Keratinocyte (primary cell): Measurements from ENCODE around the gene PRSS8. TPM values are rescaled to one million over a fixed set of nuclear protein-coding genes. Genes with fewer than 3 reads are reported as not detected.

Experiments
- DNase-seq: peaks from one replicate; pipeline ENCODE4 v3.0.0-alpha.2; 2011; ENCODE audit warnings: low read depth, missing footprints, low spot score
- FAIRE-seq: peaks from 2 replicates; lab custom pipeline; 2011; peaks lifted over from hg19 to GRCh38; lab: Jason Lieb, UNC
- H2AFZ ChIP-seq: 2 replicates; pipeline ENCODE4 v1.6.0; 2012; ENCODE audit warnings: low read length, control low read depth, inconsistent platforms; ENCODE audit not compliant: control insufficient read depth
- H3K27ac ChIP-seq: 2 replicates; pipeline ENCODE4 v1.5.1; 2011; ENCODE audit warnings: low read length; ENCODE audit not compliant: control insufficient read depth, insufficient read depth
- H3K27me3 ChIP-seq: 3 replicates; pipeline ENCODE4 v1.6.0; 2011; ENCODE audit warnings: low read length; ENCODE audit not compliant: control insufficient read depth, insufficient read depth; ENCODE audit errors: extremely low read depth
- H3K36me3 ChIP-seq, 2 experiments: 2 replicates in 1 of 2; 3 replicates in 1 of 2; pipeline ENCODE4 v1.5.1; 2011; ENCODE audit warnings: low read length in 2 of 2, mild to moderate bottlenecking in 1 of 2; ENCODE audit not compliant: control insufficient read depth in 2 of 2, insufficient read depth in 2 of 2; ENCODE audit errors: extremely low read depth in 1 of 2
- H3K4me1 ChIP-seq: 3 replicates; pipeline ENCODE4 v1.5.1; 2011; ENCODE audit warnings: low read length; ENCODE audit not compliant: control insufficient read depth, insufficient read depth; ENCODE audit errors: extremely low read depth
- H3K4me2 ChIP-seq: 3 replicates; pipeline ENCODE4 v1.6.0; 2011; ENCODE audit warnings: low read depth, low read length; ENCODE audit not compliant: control insufficient read depth, insufficient read depth; ENCODE audit errors: extremely low read depth
- H3K4me3 ChIP-seq, 3 experiments: fragments of 200-600 bp in 1 of 3; sonication (generic) in 1 of 3; 2 replicates in 2 of 3; 3 replicates in 1 of 3; pipeline ENCODE4 v1.5.1; 2011 to 2016; ENCODE audit warnings: low read length in 3 of 3, mild to moderate bottlenecking in 3 of 3, control low read depth in 2 of 3, inconsistent platforms in 1 of 3, low read depth in 1 of 3, mixed read lengths in 1 of 3, mixed run types in 1 of 3, moderate library complexity in 1 of 3; ENCODE audit not compliant: control insufficient read depth in 2 of 3, insufficient read depth in 2 of 3; ENCODE audit errors: extremely low read depth in 1 of 3
- H3K79me2 ChIP-seq: 2 replicates; pipeline ENCODE4 v1.6.0; 2012; ENCODE audit warnings: low read length; ENCODE audit not compliant: control insufficient read depth, insufficient read depth
- H3K9ac ChIP-seq: 3 replicates; pipeline ENCODE4 v1.6.0; 2011; ENCODE audit warnings: low read length; ENCODE audit not compliant: control insufficient read depth, insufficient read depth; ENCODE audit errors: extremely low read depth
- H3K9me1 ChIP-seq: 3 replicates; pipeline ENCODE4 v1.6.0; 2011; ENCODE audit warnings: low read length; ENCODE audit not compliant: control insufficient read depth, insufficient read depth; ENCODE audit errors: extremely low read depth
- H3K9me3 ChIP-seq: 2 replicates; pipeline ENCODE4 v1.5.1; 2012; ENCODE audit warnings: low read depth, low read length; ENCODE audit not compliant: control insufficient read depth
- H4K20me1 ChIP-seq: 3 replicates; pipeline ENCODE4 v1.6.0; 2011; ENCODE audit warnings: low read length; ENCODE audit not compliant: control insufficient read depth, insufficient read depth; ENCODE audit errors: extremely low read depth
- CTCF ChIP-seq, 3 experiments: IDR thresholded peaks in 1 of 3; conservative IDR thresholded peaks in 1 of 3; optimal IDR thresholded peaks in 1 of 3; 2 replicates in 2 of 3; 3 replicates in 1 of 3; pipeline versions ENCODE3 to v1.5.1; 2011; ENCODE audit warnings: low read length in 3 of 3, mild to moderate bottlenecking in 3 of 3, moderate library complexity in 2 of 3, control low read depth in 1 of 3, inconsistent platforms in 1 of 3; ENCODE audit not compliant: insufficient read depth in 2 of 3; ENCODE audit errors: extremely low read depth in 1 of 3
- EZH2 ChIP-seq: IDR thresholded peaks from one replicate; pipeline ENCODE4 v1.6.1; 2012; ENCODE audit warnings: inconsistent platforms, mild to moderate bottlenecking, low read length, moderate library complexity
- dilution Hi-C: fragments of 300-500 bp; cut with MboI; formaldehyde crosslinking; loops from one replicate; pipeline ENCODE4 v1.7.0; 2020; ENCODE audit warnings: low sequenced_read_pairs; ENCODE audit not compliant: extremely low pct_ligation_motif_present
- polyA plus RNA-seq, 5 experiments: library from polyadenylated mRNA; depleted of rRNA in 3 of 5; stranded (reverse) in 3 of 5; stranded (forward) in 1 of 5; unstranded in 1 of 5; fragments of >200 nt; gene quantifications; 1 replicate in 1 of 5; 2 replicates in 3 of 5; 3 replicates in 1 of 5; pipeline versions ENCODE4 v1.2.1 to v1.2.3, GENCODE V29; 2011 to 2012; ENCODE audit warnings: missing spikeins in 2 of 5, low read depth in 1 of 5, low replicate concordance in 1 of 5

PRSS8 gene
- polyA plus RNA-seq, 1 donor (not counting 4 experiments of a cell fraction or from before 2014, with no cell fraction given): 31.2 TPM

DNA sequence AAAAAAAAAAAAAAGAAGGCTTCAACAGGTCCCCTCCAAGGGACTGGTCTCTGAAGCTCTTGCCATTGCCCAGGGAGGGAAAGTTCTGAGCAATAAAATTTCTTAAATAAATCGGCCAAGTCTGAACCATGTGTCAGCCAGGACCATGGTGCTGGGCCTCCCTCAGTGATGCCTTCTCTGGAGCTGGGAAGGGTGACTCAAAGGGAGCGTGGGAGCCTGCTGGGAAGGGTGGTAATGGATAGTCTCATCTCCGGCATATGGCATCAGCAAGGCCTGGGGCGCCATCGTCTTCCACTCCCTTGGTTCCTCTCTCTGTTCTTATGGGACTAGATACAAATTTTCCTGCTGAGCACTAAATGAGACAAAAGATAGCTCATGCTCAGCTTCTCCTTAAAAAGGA, 43.2 kb downstream of the PRSS8 start:
- peaks cover 28% of the 10 kb centered on the region for H3K79me2 ChIP-seq
- no peaks in the 10 kb centered on the region for H4K20me1 ChIP-seq
- peaks cover 7 to 8% of the 10 kb centered on the region in 2 experiments for H3K36me3 ChIP-seq
- H3K4me3 ChIP-seq: no peak overlapping the region
- DNase-seq (no peak), FAIRE-seq (no peak)
- H2AFZ ChIP-seq: no peak overlapping the region
- H3K27ac ChIP-seq: no peak overlapping the region
- dilution Hi-C loops: no loop called here
- TF ChIP-seq EZH2 (no peak), CTCF (optimal IDR thresholded peaks at IDR 0.05 in 1 of 3, IDR thresholded peaks at IDR 0.05 in 1 of 3, conservative IDR thresholded peaks at IDR 0.05 in 1 of 3; ENCODE audit: extremely low read depth in 1 of 3, insufficient read depth in 2 of 3, low read length in 3 of 3) (no peak)
- H3K9ac ChIP-seq: no peak overlapping the region
- peaks cover 9% of the 10 kb centered on the region for H3K4me1 ChIP-seq
- H3K4me2 ChIP-seq: no peak overlapping the region
- H3K27me3 ChIP-seq: no peaks in the 10 kb centered on the region
- H3K9me3 ChIP-seq: no peaks in the 10 kb centered on the region
- no peaks in the 10 kb centered on the region for H3K9me1 ChIP-seq

DNA sequence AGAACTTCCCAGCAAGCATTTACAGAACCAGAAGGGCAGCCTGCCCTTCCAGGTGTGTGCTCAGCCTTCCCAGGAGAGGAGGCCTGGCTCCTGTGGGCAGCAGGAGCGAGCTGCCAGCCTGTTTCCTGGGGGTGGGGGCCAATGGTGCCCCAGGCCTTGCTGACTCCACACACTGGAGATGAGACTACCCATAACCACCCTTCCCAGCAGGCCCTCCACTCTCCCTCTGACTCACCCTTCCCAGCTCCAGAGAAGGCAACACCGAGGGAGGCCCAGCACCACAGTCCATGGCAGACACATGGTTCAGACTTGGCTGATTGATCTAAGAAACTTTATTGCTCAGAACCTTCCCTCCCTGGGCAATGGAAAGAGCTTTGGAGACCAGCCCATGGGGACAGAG, 45.0 kb downstream of the PRSS8 start:
- dilution Hi-C loops: no loop called here
- no peaks in the 10 kb centered on the region for H3K9me3 ChIP-seq
- no peak overlapping the region for H3K9ac ChIP-seq
- peaks cover 12% of the 10 kb centered on the region for H3K4me1 ChIP-seq
- H3K4me2 ChIP-seq: no peak overlapping the region
- H3K4me3 ChIP-seq: no peak overlapping the region
- no peaks in the 10 kb centered on the region for H4K20me1 ChIP-seq
- H3K79me2 ChIP-seq: peaks cover 28% of the 10 kb centered on the region
- FAIRE-seq (no peak), DNase-seq (no peak)
- no peak overlapping the region for H3K27ac ChIP-seq
- no peak overlapping the region for H2AFZ ChIP-seq
- no peaks in the 10 kb centered on the region for H3K9me1 ChIP-seq
- H3K27me3 ChIP-seq: no peaks in the 10 kb centered on the region
- H3K36me3 ChIP-seq: peaks cover 7 to 10% of the 10 kb centered on the region in 2 experiments
- TF ChIP-seq CTCF (optimal IDR thresholded peaks at IDR 0.05 in 1 of 3, IDR thresholded peaks at IDR 0.05 in 1 of 3, conservative IDR thresholded peaks at IDR 0.05 in 1 of 3; ENCODE audit: extremely low read depth in 1 of 3, insufficient read depth in 2 of 3, low read length in 3 of 3): no peak
- TF ChIP-seq EZH2: no peak
